ENCODE measurements around the gene UBTFL1. TPM values are rescaled to one million over a fixed set of nuclear protein-coding genes. Genes with fewer than 3 reads are reported as not detected.

UBTFL1 gene
- total RNA-seq, 1 experiment from 2014 or later = not detected

- no peak for TF ChIP-seq EZH2 (IDR thresholded peaks at IDR 0.05)
- no peak for TF ChIP-seq CEBPB (IDR thresholded peaks at IDR 0.05; ENCODE audit: low read depth)
- TF ChIP-seq FOSL1 (IDR thresholded peaks at IDR 0.05; ENCODE audit: low read depth) = no peak
- TF ChIP-seq JUND (IDR thresholded peaks at IDR 0.05) = no peak
- TF ChIP-seq REST (IDR thresholded peaks at IDR 0.05; ENCODE audit: low read depth) = no peak
Observed at GRCh38 chr11:90134478-90135003, 48.8 kb downstream of the UBTFL1 start, which contains the start of gene NAALAD2 (continued).

GRCh38 chr11:90135016-90135415 is 49.3 kb downstream of the UBTFL1 start:
- H3K9ac ChIP-seq (ENCODE audit: low read length) = no peak overlapping the region
- H3K79me2 ChIP-seq (ENCODE audit: insufficient read depth, low read length) = no peaks in the 10 kb centered on the region
- DNase-seq (ENCODE audit: low read depth, low spot score) = no peak
- no peak overlapping the region for H3K4me2 ChIP-seq (ENCODE audit: low read length)
- ChIA-PET RAD21 (ENCODE audit: low non-redundant PET in 1 of 2, low total read pairs in 2 of 2, uncharacterized antibody in 2 of 2, unreplicated experiment in 2 of 2) (no interaction called here), POLR2A (no interaction called here), CTCF (no interaction called here)
- no peak overlapping the region for H2AFZ ChIP-seq (ENCODE audit: low read depth, low read length, poor library complexity, severe bottlenecking)
- BruUV-seq (replicated peaks) = no TSS peak
- H3K27me3 ChIP-seq (ENCODE audit: insufficient read depth, low read length) = peaks cover 17% of the 10 kb centered on the region
- intact Hi-C loops (cut with micrococcal nuclease) = no loop called here
- ATAC-seq = no peak
- H3K4me3 ChIP-seq (replicated peaks in 1 of 2; ENCODE audit: low read depth in 1 of 2, low read length in 2 of 2) = no peak overlapping the region
- no peak overlapping the region for H3K27ac ChIP-seq (ENCODE audit: low read depth, low read length)
- no peaks in the 10 kb centered on the region for H4K20me1 ChIP-seq (ENCODE audit: insufficient read depth)
- no peaks in the 10 kb centered on the region for H3K4me1 ChIP-seq (ENCODE audit: control insufficient read depth in 1 of 2, insufficient read depth in 2 of 2, low read length in 2 of 2)
- no peaks in the 10 kb centered on the region for H3K36me3 ChIP-seq (ENCODE audit: control insufficient read depth in 1 of 2, insufficient read depth in 2 of 2, low read length in 2 of 2)
- H3K9me3 ChIP-seq (ENCODE audit: control insufficient read depth in 1 of 2, insufficient read depth in 1 of 2, low read depth in 1 of 2, low read length in 2 of 2) = no peaks in the 10 kb centered on the region
- no peaks in the 10 kb centered on the region for H3K9me2 ChIP-seq (ENCODE audit: insufficient read depth)
- TF ChIP-seq ZNF274 (IDR thresholded peaks at IDR 0.05; ENCODE audit: low read depth, low read length) (no peak), RAD21 (IDR thresholded peaks at IDR 0.05; ENCODE audit: low read depth) (no peak), SRF (IDR thresholded peaks at IDR 0.05; ENCODE audit: low read depth) (no peak), ZFX (IDR thresholded peaks at IDR 0.05) (no peak), JUND (IDR thresholded peaks at IDR 0.05) (no peak), POLR2AphosphoS5 (IDR thresholded peaks at IDR 0.05; ENCODE audit: low read depth, low read length) (no peak), REST (IDR thresholded peaks at IDR 0.05; ENCODE audit: low read depth) (no peak), EGR1 (IDR thresholded peaks at IDR 0.05; ENCODE audit: low read depth) (no peak), MAX (IDR thresholded peaks at IDR 0.05) (no peak), FOSL1 (IDR thresholded peaks at IDR 0.05; ENCODE audit: low read depth) (no peak), EZH2phosphoT487 (IDR thresholded peaks at IDR 0.05; ENCODE audit: borderline replicate concordance) (no peak), SIN3A (IDR thresholded peaks at IDR 0.05; ENCODE audit: low read depth) (no peak), POLR2A (IDR thresholded peaks at IDR 0.05; ENCODE audit: borderline replicate concordance, extremely low read depth, insufficient read depth, insufficient read length) (no peak), TCF7L2 (IDR thresholded peaks at IDR 0.05; ENCODE audit: borderline replicate concordance, extremely low read depth, insufficient read depth, insufficient read length) (no peak), SP1 (IDR thresholded peaks at IDR 0.05; ENCODE audit: low read depth) (no peak), ZBTB33 (IDR thresholded peaks at IDR 0.05; ENCODE audit: extremely low read depth, insufficient replicate concordance, low read length) (no peak)
